ENCODE data around the gene TRIO.

The TRIO gene

DNA sequence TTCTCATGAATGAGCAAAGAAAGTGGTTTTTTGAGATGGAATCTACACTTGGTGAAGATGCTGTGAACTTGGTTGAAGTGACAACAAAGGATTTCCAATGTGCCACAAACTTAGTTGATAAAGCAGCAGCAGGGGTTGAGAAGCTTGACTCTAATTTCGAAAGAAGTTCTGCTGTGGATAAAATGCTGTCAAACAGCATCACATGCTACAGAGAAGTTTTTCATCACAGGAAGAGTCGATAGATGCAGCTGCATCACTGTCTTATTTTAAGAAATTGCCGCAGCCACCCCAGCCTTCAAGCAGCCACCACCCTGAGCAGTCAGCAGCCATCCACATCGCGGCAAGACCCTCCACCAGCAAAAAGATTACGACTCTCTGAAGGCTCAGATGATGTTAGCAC lies 78.6 kb downstream of the TRIO start (continued):
- TF ChIP-seq CSRNP3 (CRISPR knock-in tag; IDR thresholded peaks at IDR 0.05), result no peak
- no peak for TF ChIP-seq ZFP3 (CRISPR knock-in tag; IDR thresholded peaks at IDR 0.05)
- no peak for TF ChIP-seq ZNF70 (CRISPR knock-in tag; IDR thresholded peaks at IDR 0.05)
- no peak for TF ChIP-seq GLIS3 (CRISPR knock-in tag; IDR thresholded peaks at IDR 0.05)

GRCh38 chr5:14222206-14222605 lies 79.1 kb downstream of the TRIO start:
- ATAC-seq, result no peak
- TF ChIP-seq, protein P1, sequence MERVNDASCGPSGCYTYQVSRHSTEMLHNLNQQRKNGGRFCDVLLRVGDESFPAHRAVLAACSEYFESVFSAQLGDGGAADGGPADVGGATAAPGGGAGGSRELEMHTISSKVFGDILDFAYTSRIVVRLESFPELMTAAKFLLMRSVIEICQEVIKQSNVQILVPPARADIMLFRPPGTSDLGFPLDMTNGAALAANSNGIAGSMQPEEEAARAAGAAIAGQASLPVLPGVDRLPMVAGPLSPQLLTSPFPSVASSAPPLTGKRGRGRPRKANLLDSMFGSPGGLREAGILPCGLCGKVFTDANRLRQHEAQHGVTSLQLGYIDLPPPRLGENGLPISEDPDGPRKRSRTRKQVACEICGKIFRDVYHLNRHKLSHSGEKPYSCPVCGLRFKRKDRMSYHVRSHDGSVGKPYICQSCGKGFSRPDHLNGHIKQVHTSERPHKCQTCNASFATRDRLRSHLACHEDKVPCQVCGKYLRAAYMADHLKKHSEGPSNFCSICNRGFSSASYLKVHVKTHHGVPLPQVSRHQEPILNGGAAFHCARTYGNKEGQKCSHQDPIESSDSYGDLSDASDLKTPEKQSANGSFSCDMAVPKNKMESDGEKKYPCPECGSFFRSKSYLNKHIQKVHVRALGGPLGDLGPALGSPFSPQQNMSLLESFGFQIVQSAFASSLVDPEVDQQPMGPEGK (CRISPR knock-in tag; IDR thresholded peaks at IDR 0.05; ENCODE audit: borderline replicate concordance), result no peak
- TF ChIP-seq, protein P2, sequence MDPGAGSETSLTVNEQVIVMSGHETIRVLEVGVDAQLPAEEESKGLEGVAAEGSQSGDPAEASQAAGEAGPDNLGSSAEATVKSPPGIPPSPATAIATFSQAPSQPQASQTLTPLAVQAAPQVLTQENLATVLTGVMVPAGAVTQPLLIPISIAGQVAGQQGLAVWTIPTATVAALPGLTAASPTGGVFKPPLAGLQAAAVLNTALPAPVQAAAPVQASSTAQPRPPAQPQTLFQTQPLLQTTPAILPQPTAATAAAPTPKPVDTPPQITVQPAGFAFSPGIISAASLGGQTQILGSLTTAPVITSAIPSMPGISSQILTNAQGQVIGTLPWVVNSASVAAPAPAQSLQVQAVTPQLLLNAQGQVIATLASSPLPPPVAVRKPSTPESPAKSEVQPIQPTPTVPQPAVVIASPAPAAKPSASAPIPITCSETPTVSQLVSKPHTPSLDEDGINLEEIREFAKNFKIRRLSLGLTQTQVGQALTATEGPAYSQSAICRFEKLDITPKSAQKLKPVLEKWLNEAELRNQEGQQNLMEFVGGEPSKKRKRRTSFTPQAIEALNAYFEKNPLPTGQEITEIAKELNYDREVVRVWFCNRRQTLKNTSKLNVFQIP (CRISPR knock-in tag; IDR thresholded peaks at IDR 0.05; ENCODE audit: borderline replicate concordance, low read depth), result no peak
- no peak for TF ChIP-seq ZFP3 (CRISPR knock-in tag; IDR thresholded peaks at IDR 0.05)
- TF ChIP-seq, protein P3, sequence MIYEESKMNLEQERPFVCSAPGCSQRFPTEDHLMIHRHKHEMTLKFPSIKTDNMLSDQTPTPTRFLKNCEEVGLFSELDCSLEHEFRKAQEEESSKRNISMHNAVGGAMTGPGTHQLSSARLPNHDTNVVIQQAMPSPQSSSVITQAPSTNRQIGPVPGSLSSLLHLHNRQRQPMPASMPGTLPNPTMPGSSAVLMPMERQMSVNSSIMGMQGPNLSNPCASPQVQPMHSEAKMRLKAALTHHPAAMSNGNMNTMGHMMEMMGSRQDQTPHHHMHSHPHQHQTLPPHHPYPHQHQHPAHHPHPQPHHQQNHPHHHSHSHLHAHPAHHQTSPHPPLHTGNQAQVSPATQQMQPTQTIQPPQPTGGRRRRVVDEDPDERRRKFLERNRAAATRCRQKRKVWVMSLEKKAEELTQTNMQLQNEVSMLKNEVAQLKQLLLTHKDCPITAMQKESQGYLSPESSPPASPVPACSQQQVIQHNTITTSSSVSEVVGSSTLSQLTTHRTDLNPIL (CRISPR knock-in tag; IDR thresholded peaks at IDR 0.05; ENCODE audit: low read depth), result no peak
- TF ChIP-seq ZNF8 (CRISPR knock-in tag; IDR thresholded peaks at IDR 0.05), result no peak
- TF ChIP-seq ISL1 (CRISPR knock-in tag; IDR thresholded peaks at IDR 0.05), result no peak
- TF ChIP-seq PPARA (CRISPR knock-in tag; IDR thresholded peaks at IDR 0.05; ENCODE audit: borderline replicate concordance), result no peak
- TF ChIP-seq TCF4 (CRISPR knock-in tag; IDR thresholded peaks at IDR 0.05; ENCODE audit: borderline replicate concordance), result no peak
- no peak for TF ChIP-seq ZFP30 (CRISPR knock-in tag; IDR thresholded peaks at IDR 0.05)

GRCh38 chr5:14223372-14223771 lies 80.2 kb downstream of the TRIO start:
- TF ChIP-seq, protein P1 (CRISPR knock-in tag; IDR thresholded peaks at IDR 0.05; ENCODE audit: borderline replicate concordance), result no peak
- TF ChIP-seq ESRRG (CRISPR knock-in tag; IDR thresholded peaks at IDR 0.05) (no peak), ZNF565 (CRISPR knock-in tag; conservative IDR thresholded peaks at IDR 0.05; ENCODE audit: low read depth) (no peak), SNAI2 (CRISPR knock-in tag; IDR thresholded peaks at IDR 0.05) (no peak), OSR1 (CRISPR knock-in tag; IDR thresholded peaks at IDR 0.05) (no peak), CSDC2 (CRISPR knock-in tag; IDR thresholded peaks at IDR 0.05) (no peak), CSRNP3 (CRISPR knock-in tag; IDR thresholded peaks at IDR 0.05) (no peak), TCF4 (CRISPR knock-in tag; IDR thresholded peaks at IDR 0.05; ENCODE audit: borderline replicate concordance) (no peak), ZC3H10 (CRISPR knock-in tag; IDR thresholded peaks at IDR 0.05) (no peak), ZNF8 (CRISPR knock-in tag; IDR thresholded peaks at IDR 0.05) (no peak)
- TF ChIP-seq, protein P2 (CRISPR knock-in tag; IDR thresholded peaks at IDR 0.05; ENCODE audit: borderline replicate concordance, low read depth), result no peak
- no peak for ATAC-seq
